Skin epidermis (tissue), 12 donors: Measurements from ENCODE around the gene PTPRN2.

ENCODE experiments used
- H3K27ac ChIP-seq, 21 experiments: fragments of 200-600 bp; sonication (generic) in 11 of 21; one replicate each; pipeline ENCODE4 v1.5.0; 2020; ENCODE audit warnings: mild to moderate bottlenecking in 3 of 21, inconsistent platforms in 2 of 21, moderate library complexity in 2 of 21
- H3K4me3 ChIP-seq, 7 experiments: fragments of 200-600 bp; sonication (generic) in 2 of 7; one replicate each; pipeline ENCODE4 v1.5.0; 2020; ENCODE audit warnings: inconsistent platforms in 2 of 7, mild to moderate bottlenecking in 2 of 7, moderate library complexity in 1 of 7

PTPRN2 gene

GRCh38 chr7:158028290-158028941, 559.2 kb downstream of the PTPRN2 start:
- Histone ChIP-seq H3K4me3 (no peak overlapping the region), H3K27ac (no peak overlapping the region)

- H3K4me3 ChIP-seq: no peak overlapping the region
- H3K27ac ChIP-seq: no peak overlapping the region
These were observed 560.0 kb downstream of the PTPRN2 start for GRCh38 chr7:158027646-158028045.

- H3K27ac ChIP-seq: no peak overlapping the region
- no peak overlapping the region for H3K4me3 ChIP-seq
These were observed 560.9 kb downstream of the PTPRN2 start for GRCh38 chr7:158026636-158027265.

GRCh38 chr7:158025686-158026600, 561.7 kb downstream of the PTPRN2 start:
- Histone ChIP-seq H3K4me3 (no peak overlapping the region), H3K27ac (no peak overlapping the region)

GRCh38 chr7:158024881-158025280, 562.7 kb downstream of the PTPRN2 start:
- H3K27ac ChIP-seq: no peak overlapping the region
- H3K4me3 ChIP-seq: no peak overlapping the region

- Histone ChIP-seq H3K4me3 (no peak overlapping the region), H3K27ac (no peak overlapping the region)
These were observed 563.3 kb downstream of the PTPRN2 start for GRCh38 chr7:158024351-158024715.

- Histone ChIP-seq H3K4me3 (no peak overlapping the region), H3K27ac (no peak overlapping the region)
These were observed 563.8 kb downstream of the PTPRN2 start for GRCh38 chr7:158023681-158024350.

- Histone ChIP-seq H3K4me3 (no peak overlapping the region), H3K27ac (no peak overlapping the region)
These were observed 564.5 kb downstream of the PTPRN2 start for GRCh38 chr7:158023157-158023556.

GRCh38 chr7:158022601-158023000, 565.0 kb downstream of the PTPRN2 start:
- Histone ChIP-seq H3K27ac (no peak overlapping the region), H3K4me3 (no peak overlapping the region)

GRCh38 chr7:158021836-158022235, 565.8 kb downstream of the PTPRN2 start:
- Histone ChIP-seq H3K4me3 (no peak overlapping the region), H3K27ac (no peak overlapping the region)

GRCh38 chr7:158020706-158021095, 566.9 kb downstream of the PTPRN2 start:
- H3K4me3 ChIP-seq: no peak overlapping the region
- no peak overlapping the region for H3K27ac ChIP-seq

- no peak overlapping the region for H3K27ac ChIP-seq
These were observed 567.6 kb downstream of the PTPRN2 start for GRCh38 chr7:158019726-158020705.

GRCh38 chr7:158018971-158019645, 568.5 kb downstream of the PTPRN2 start:
- Histone ChIP-seq H3K27ac (no peak overlapping the region), H3K4me3 (no peak overlapping the region)

More at GRCh38 chr7:158019726-158020705, 567.6 kb downstream of the PTPRN2 start:
- no peak overlapping the region for H3K4me3 ChIP-seq

- H3K4me3 ChIP-seq: no peak overlapping the region
- no peak overlapping the region for H3K27ac ChIP-seq
These were observed 569.4 kb downstream of the PTPRN2 start for GRCh38 chr7:158018098-158018762.

- H3K4me3 ChIP-seq: no peak overlapping the region
- no peak overlapping the region for H3K27ac ChIP-seq
These were observed 570.2 kb downstream of the PTPRN2 start for GRCh38 chr7:158017111-158018097.

- Histone ChIP-seq H3K27ac (peak overlapping the region in 1 of 21 experiments; percentile 38), H3K4me3 (no peak overlapping the region)
These were observed 571.2 kb downstream of the PTPRN2 start for GRCh38 chr7:158016180-158017097.
